RWPE2 (cell line): ENCODE results near the gene CBX5.

ENCODE experiments used
- ATAC-seq: fragments of 200-7000 bp; cut with Tn5 transposase; 3 replicates; pipeline ENCODE4 v1.9.1; 2021; ENCODE audit warnings: low read depth
- DNase-seq: peaks from one replicate; pipeline ENCODE4 v3.0.0-alpha.2; 2020; ENCODE audit warnings: low spot score
- H3K27ac ChIP-seq: fragments of 450-650 bp; 2 replicates; pipeline ENCODE4 v1.5.1; 2017; ENCODE audit warnings: mild to moderate bottlenecking; ENCODE audit not compliant: poor library complexity, severe bottlenecking
- H3K27me3 ChIP-seq: fragments of 250-450 bp; sonication (Bioruptor Pico); 2 replicates; pipeline ENCODE4 v1.5.1; 2021; ENCODE audit warnings: mild to moderate bottlenecking, moderate library complexity; ENCODE audit not compliant: insufficient read depth, poor library complexity, severe bottlenecking
- H3K36me3 ChIP-seq: fragments of 250-450 bp; sonication (Bioruptor Pico); 2 replicates; pipeline ENCODE4 v1.5.1; 2020; ENCODE audit warnings: low read depth, mild to moderate bottlenecking, moderate library complexity
- H3K4me1 ChIP-seq: fragments of 250-450 bp; sonication (Bioruptor Pico); 2 replicates; pipeline ENCODE4 v1.5.1; 2021; ENCODE audit warnings: mild to moderate bottlenecking, moderate library complexity; ENCODE audit not compliant: insufficient read depth, poor library complexity, severe bottlenecking
- H3K4me3 ChIP-seq: fragments of 250-450 bp; sonication (Bioruptor Pico); 2 replicates; pipeline ENCODE4 v1.5.1; 2021; ENCODE audit warnings: mild to moderate bottlenecking, moderate library complexity; ENCODE audit not compliant: severe bottlenecking
- H3K9me3 ChIP-seq: fragments of 250-450 bp; sonication (Bioruptor Pico); 2 replicates; pipeline ENCODE4 v1.5.1; 2021; ENCODE audit warnings: mild to moderate bottlenecking, moderate library complexity; ENCODE audit not compliant: severe bottlenecking
- CTCF ChIP-seq: fragments of 450-650 bp; IDR thresholded peaks from one replicate; pipeline ENCODE4 v1.5.1; 2017; ENCODE audit warnings: mild to moderate bottlenecking, moderate library complexity; ENCODE audit not compliant: poor library complexity, severe bottlenecking

CBX5 gene

GRCh38 chr12:54222609-54223008 lies 57.3 kb downstream of the CBX5 start:
- Histone ChIP-seq H3K36me3 (no peaks in the 10 kb centered on the region), H3K9me3 (no peaks in the 10 kb centered on the region), H3K4me1 (peaks cover 7% of the 10 kb centered on the region), H3K27ac (peak overlapping the region; percentile 53), H3K4me3 (no peak overlapping the region), H3K27me3 (no peaks in the 10 kb centered on the region)
- DNase-seq, result no peak
- no peak for TF ChIP-seq CTCF
- peak; percentile 60 for ATAC-seq

- Histone ChIP-seq H3K4me3 (no peak overlapping the region), H3K27me3 (no peaks in the 10 kb centered on the region), H3K36me3 (no peaks in the 10 kb centered on the region), H3K27ac (no peak overlapping the region), H3K4me1 (peaks cover 11% of the 10 kb centered on the region), H3K9me3 (no peaks in the 10 kb centered on the region)
- no peak for TF ChIP-seq CTCF
- DNase-seq (no peak), ATAC-seq (no peak)
Observed at GRCh38 chr12:54221402-54221984, 58.4 kb downstream of the CBX5 start.

- Histone ChIP-seq H3K27me3 (no peaks in the 10 kb centered on the region), H3K27ac (peak overlapping the region; percentile 2), H3K4me3 (no peak overlapping the region), H3K9me3 (no peaks in the 10 kb centered on the region), H3K4me1 (peaks cover 11% of the 10 kb centered on the region), H3K36me3 (no peaks in the 10 kb centered on the region)
- DNase-seq, result no peak
- no peak for TF ChIP-seq CTCF
- no peak for ATAC-seq
Observed at GRCh38 chr12:54220567-54220966, 59.4 kb downstream of the CBX5 start.

GRCh38 chr12:54220092-54220557 lies 59.8 kb downstream of the CBX5 start:
- peak overlapping the region; percentile 2 for H3K27ac ChIP-seq

More at GRCh38 chr12:54220092-54220557, 59.8 kb downstream of the CBX5 start:
- H3K9me3 ChIP-seq, result no peaks in the 10 kb centered on the region
- TF ChIP-seq CTCF, result peak; percentile 85
- no peak overlapping the region for H3K4me3 ChIP-seq
- DNase-seq, result no peak
- H3K4me1 ChIP-seq, result peaks cover 11% of the 10 kb centered on the region
- no peaks in the 10 kb centered on the region for H3K36me3 ChIP-seq
- ATAC-seq, result peak; percentile 32; the same call in 2 of the 3 replicates
- no peaks in the 10 kb centered on the region for H3K27me3 ChIP-seq
